HepG2 (cell line): ENCODE data around the gene OSBPL10. TPM values are rescaled to one million over a fixed set of nuclear protein-coding genes. Genes with fewer than 3 reads are reported as not detected.

Source experiments
- ATAC-seq: fragments of 200-7000 bp; cut with Tn5 transposase; 3 replicates; pipeline ENCODE4 v1.9.1; 2020; ENCODE audit warnings: mild to moderate bottlenecking, moderate library complexity
- BruUV-seq: library from RNA; stranded (reverse); fragments of 400-500 nt; replicated peaks from 2 replicates; lab custom pipeline; 2021; lab: Mats Ljungman, UMichigan
- CTCF ChIA-PET: fragments of 300-600 bp; formaldehyde crosslinking; extraction: SDS; loops from one replicate; lab custom pipeline; 2021; ENCODE audit warnings: low total read pairs, inconsistent platforms, low intra/inter-chr PET ratio; lab: Yijun Ruan, JAX
- POLR2A ChIA-PET: fragments of 350-600 bp; sonication (Branson Sonifier 250); formaldehyde crosslinking; loops from one replicate; lab custom pipeline; 2020; ENCODE audit warnings: antibody characterized with exemption, inconsistent platforms; lab: Yijun Ruan, JAX
- DNase-seq: peaks from one replicate; pipeline ENCODE4 v3.0.0-alpha.2; 2015; ENCODE audit warnings: low spot score
- FAIRE-seq: peaks from 3 replicates; lab custom pipeline; 2011; peaks lifted over from hg19 to GRCh38; lab: Jason Lieb, UNC
- H2AFZ ChIP-seq: one replicate; pipeline ENCODE4 v1.6.1; 2011; ENCODE audit warnings: low read length, inconsistent platforms
- H3K27ac ChIP-seq: fragments of 300-600 bp; 3 replicates; pipeline ENCODE4 v1.8.0; 2011; ENCODE audit warnings: mixed run types, mild to moderate bottlenecking, mixed read lengths, low read length, inconsistent platforms; ENCODE audit not compliant: insufficient read depth; ENCODE audit errors: extremely low read length
- H3K27me3 ChIP-seq, 2 experiments: fragments of 200-600 bp in 1 of 2; 2 replicates in 1 of 2; 3 replicates in 1 of 2; pipeline versions ENCODE4 v1.6.0 to v1.8.0; 2011; ENCODE audit warnings: low read length in 2 of 2, mild to moderate bottlenecking in 2 of 2, moderate library complexity in 2 of 2, inconsistent platforms in 1 of 2; ENCODE audit not compliant: insufficient read depth in 2 of 2, control insufficient read depth in 1 of 2
- H3K36me3 ChIP-seq, 2 experiments: fragments of 200-600 bp in 1 of 2; replicated peaks in 1 of 2; 2 replicates in 1 of 2; 3 replicates in 1 of 2; pipeline versions ENCODE4 v1.5.1 to v1.8.0; 2011; ENCODE audit warnings: low read length in 2 of 2, inconsistent platforms in 1 of 2; ENCODE audit not compliant: insufficient read depth in 2 of 2, control insufficient read depth in 1 of 2
- H3K4me1 ChIP-seq: 2 replicates; pipeline ENCODE4 v1.5.1; 2012; ENCODE audit warnings: low read length, inconsistent platforms; ENCODE audit not compliant: insufficient read depth
- H3K4me2 ChIP-seq: 2 replicates; pipeline ENCODE4 v1.6.0; 2011; ENCODE audit warnings: low read depth, low read length, inconsistent platforms
- H3K4me3 ChIP-seq, 3 experiments: fragments of 200-600 bp in 1 of 3; sonication (generic), shearing (Covaris generic) in 1 of 3; replicated peaks in 1 of 3; 2 replicates each; pipeline ENCODE4 v1.5.1; 2011 to 2016; ENCODE audit warnings: low read length in 3 of 3, inconsistent platforms in 2 of 3, low read depth in 2 of 3, mild to moderate bottlenecking in 2 of 3, control low read depth in 1 of 3, mixed read lengths in 1 of 3; ENCODE audit not compliant: insufficient read depth in 1 of 3
- H3K79me2 ChIP-seq: one replicate; pipeline ENCODE4 v1.6.1; 2011; ENCODE audit warnings: low read length, inconsistent platforms; ENCODE audit not compliant: insufficient read depth
- H3K9ac ChIP-seq: 2 replicates; pipeline ENCODE4 v1.6.0; 2011; ENCODE audit warnings: mild to moderate bottlenecking, low read depth, low read length, inconsistent platforms; ENCODE audit not compliant: insufficient read depth
- H3K9me3 ChIP-seq: 2 replicates; pipeline ENCODE4 v1.5.1; 2012; ENCODE audit warnings: mild to moderate bottlenecking, low read length
- H4K20me1 ChIP-seq: 2 replicates; pipeline ENCODE4 v1.6.0; 2011; ENCODE audit warnings: inconsistent platforms, mild to moderate bottlenecking, low read length, moderate library complexity; ENCODE audit not compliant: insufficient read depth
- DDIT3 ChIP-seq: sonication (generic); formaldehyde crosslinking; IDR thresholded peaks from 2 replicates; pipeline ENCODE4 v1.4.0; 2020; ENCODE audit warnings: mild to moderate bottlenecking, missing genetic modification reagents
- TBL1XR1 ChIP-seq: fragments of 150-350 bp; IDR thresholded peaks from 2 replicates; pipeline ENCODE4 v1.6.1; 2014; ENCODE audit warnings: borderline replicate concordance, low read length; ENCODE audit not compliant: partially characterized antibody
- ZNF329 ChIP-seq: sonication (generic); formaldehyde crosslinking; IDR thresholded peaks from 2 replicates; pipeline ENCODE4 v1.9.0; 2021; ENCODE audit warnings: low read depth, mild to moderate bottlenecking, missing genetic modification reagents
- ZNF574 ChIP-seq: sonication (generic); formaldehyde crosslinking; IDR thresholded peaks from 2 replicates; pipeline ENCODE4 v1.4.0; 2020; ENCODE audit warnings: missing genetic modification reagents
- WGBS: methylation state at CpG from one replicate; pipeline ENCODE4 v1.1.6; 2017; ENCODE audit warnings: low lambda C conversion rate; 5-methylcytosine and 5-hydroxymethylcytosine counted together
- in situ Hi-C: cut with HindIII; loops from 2 replicates; pipeline ENCODE4 v1.10.0; 2017; ENCODE audit warnings: low pct_unique_long_range_greater_than_20kb; ENCODE audit not compliant: extremely low pct_ligation_motif_present
- intact Hi-C: fragments of 100-400 bp; cut with micrococcal nuclease; formaldehyde crosslinking; loops from one replicate; pipeline ENCODE4 v1.10.0; 2022; ENCODE audit not compliant: unreplicated experiment
- polyA plus RNA-seq, 8 experiments: library from polyadenylated mRNA; depleted of rRNA in 3 of 8; stranded (reverse) in 7 of 8; unstranded in 1 of 8; fragments of >200 nt; fragmentation: Illumina TruSeq in 4 of 8; extraction: Trizol in 4 of 8; gene quantifications; 2 replicates each; pipeline versions ENCODE4 v1.2.1 to v1.2.3, GENCODE V29; 2011 to 2016; ENCODE audit warnings: low read depth in 4 of 8, missing spikeins in 1 of 8, mixed read lengths in 1 of 8; ENCODE audit not compliant: insufficient read depth in 1 of 8
- total RNA-seq, 5 experiments: library from RNA; depleted of rRNA; stranded (reverse); fragments of >200 nt; fragmentation: Illumina TruSeq; extraction: Trizol; gene quantifications; 2 replicates each; pipeline ENCODE4 v1.2.3, GENCODE V29; 2016; ENCODE audit warnings: low read depth in 1 of 5

OSBPL10 gene
- total and polyA plus RNA-seq, 2 of the 13 experiments (the other 11 are each of a cell fraction or from before 2014, with no cell fraction given) = 10.3 to 28.6 TPM

GRCh38 chr3:31937225-31937624 is 43.8 kb downstream of the OSBPL10 start:
- DNase-seq = no peak
- H3K27ac ChIP-seq = no peak overlapping the region
- 89% methylated on average over 4 of the region's 4 CpGs for WGBS
- no peak overlapping the region for H3K4me2 ChIP-seq
- no peak for ATAC-seq
- intact Hi-C loops = no loop called here
- H3K4me1 ChIP-seq = peaks cover 57% of the 10 kb centered on the region
- peaks cover 35% of the 10 kb centered on the region for H3K79me2 ChIP-seq
- no peak overlapping the region for H3K9ac ChIP-seq
- no peaks in the 10 kb centered on the region for H3K27me3 ChIP-seq
- no TSS peak for BruUV-seq
- no peaks in the 10 kb centered on the region for H4K20me1 ChIP-seq
- H3K36me3 ChIP-seq = no peaks in the 10 kb centered on the region
- no peak overlapping the region for H3K4me3 ChIP-seq
- CTCF ChIA-PET = no interaction called here
- in situ Hi-C loops = no loop called here
- H2AFZ ChIP-seq = no peak overlapping the region
- peak; percentile 35; the same call in 1 of the 2 replicates for TF ChIP-seq ZNF574
- no peak for TF ChIP-seq TBL1XR1
- no peak for TF ChIP-seq DDIT3
- no peak for TF ChIP-seq ZNF329 (CRISPR knock-in tag)
- TF ChIP-seq, all 625 proteins: peak for 1
- FAIRE-seq = no peak
- POLR2A ChIA-PET = no interaction called here
- H3K9me3 ChIP-seq = no peaks in the 10 kb centered on the region
